ENCODE data around the gene SLC6A9.

DNA sequence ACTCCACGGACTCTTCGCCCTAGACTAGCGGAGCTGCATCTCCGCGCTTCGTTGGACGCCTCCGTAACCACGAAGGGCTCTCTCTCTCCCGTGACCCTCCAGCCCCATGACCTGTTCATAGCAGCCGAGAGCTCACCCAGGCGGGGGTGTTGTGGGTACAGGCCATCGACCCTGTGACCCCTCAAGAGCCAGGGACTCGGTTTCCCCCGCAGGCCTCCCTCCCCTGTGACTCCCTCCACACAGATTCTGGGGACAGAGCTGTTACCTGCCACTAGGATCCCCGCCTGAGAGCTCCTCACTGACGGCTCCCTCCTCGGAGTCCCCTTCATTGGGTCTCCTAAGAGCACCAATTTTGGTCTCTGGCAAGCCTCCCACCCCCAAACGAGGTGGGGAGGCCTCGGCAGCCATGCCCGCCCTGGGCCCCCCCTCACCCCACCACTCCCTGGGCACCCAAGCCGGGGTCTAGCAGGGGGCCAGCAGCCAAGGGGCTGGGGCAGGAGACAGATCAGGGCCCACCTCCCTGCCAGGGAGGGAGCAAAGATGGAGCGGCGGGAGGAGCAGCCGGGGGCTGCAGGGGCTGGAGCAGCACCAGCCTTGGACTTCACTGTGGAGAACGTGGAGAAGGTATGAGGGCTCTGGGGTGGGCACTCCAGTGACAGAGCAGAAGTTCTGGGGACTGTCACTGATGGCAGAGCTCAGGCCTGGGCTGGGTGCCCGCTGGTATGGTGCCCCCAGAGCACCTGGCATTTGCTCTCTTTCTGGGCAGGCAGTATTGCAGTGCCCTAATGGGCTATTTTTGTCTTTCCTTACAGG lies 84.0 kb downstream of the SLC6A9 start:
- no peak for TF ChIP-seq CTCF (IDR thresholded peaks at IDR 0.05 in 8 of 11, conservative IDR thresholded peaks at IDR 0.05 in 3 of 11)
- no peak for TF ChIP-seq POLR2A (IDR thresholded peaks at IDR 0.05)
- TF ChIP-seq POLR2AphosphoS5 (IDR thresholded peaks at IDR 0.05): no peak

Data from spleen (tissue), 7 donors.